HepG2 (cell line): Measurements from ENCODE around the gene ANO3. TPM values are rescaled to one million over a fixed set of nuclear protein-coding genes. Genes with fewer than 3 reads are reported as not detected.
"Not testable (repeated sequence)": the region's sequence is repeated elsewhere in the genome, so short reads cannot be mapped to it uniquely, and the experiment has no call there.

Source experiments
- ATAC-seq: fragments of 200-7000 bp; cut with Tn5 transposase; 3 replicates; pipeline ENCODE4 v1.9.1; 2020; ENCODE audit warnings: mild to moderate bottlenecking, moderate library complexity
- BruUV-seq: library from RNA; stranded (reverse); fragments of 400-500 nt; replicated peaks from 2 replicates; lab custom pipeline; 2021; lab: Mats Ljungman, UMichigan
- CTCF ChIA-PET: fragments of 300-600 bp; formaldehyde crosslinking; extraction: SDS; loops from one replicate; lab custom pipeline; 2021; ENCODE audit warnings: low total read pairs, inconsistent platforms, low intra/inter-chr PET ratio; lab: Yijun Ruan, JAX
- POLR2A ChIA-PET: fragments of 350-600 bp; sonication (Branson Sonifier 250); formaldehyde crosslinking; loops from one replicate; lab custom pipeline; 2020; ENCODE audit warnings: antibody characterized with exemption, inconsistent platforms; lab: Yijun Ruan, JAX
- DNase-seq: peaks from one replicate; pipeline ENCODE4 v3.0.0-alpha.2; 2015; ENCODE audit warnings: low spot score
- FAIRE-seq: peaks from 3 replicates; lab custom pipeline; 2011; peaks lifted over from hg19 to GRCh38; lab: Jason Lieb, UNC
- H2AFZ ChIP-seq: one replicate; pipeline ENCODE4 v1.6.1; 2011; ENCODE audit warnings: low read length, inconsistent platforms
- H3K27ac ChIP-seq: fragments of 300-600 bp; 3 replicates; pipeline ENCODE4 v1.8.0; 2011; ENCODE audit warnings: mixed run types, mild to moderate bottlenecking, mixed read lengths, low read length, inconsistent platforms; ENCODE audit not compliant: insufficient read depth; ENCODE audit errors: extremely low read length
- H3K27me3 ChIP-seq, 2 experiments: fragments of 200-600 bp in 1 of 2; 2 replicates in 1 of 2; 3 replicates in 1 of 2; pipeline versions ENCODE4 v1.6.0 to v1.8.0; 2011; ENCODE audit warnings: low read length in 2 of 2, mild to moderate bottlenecking in 2 of 2, moderate library complexity in 2 of 2, inconsistent platforms in 1 of 2; ENCODE audit not compliant: insufficient read depth in 2 of 2, control insufficient read depth in 1 of 2
- H3K36me3 ChIP-seq, 2 experiments: fragments of 200-600 bp in 1 of 2; replicated peaks in 1 of 2; 2 replicates in 1 of 2; 3 replicates in 1 of 2; pipeline versions ENCODE4 v1.5.1 to v1.8.0; 2011; ENCODE audit warnings: low read length in 2 of 2, inconsistent platforms in 1 of 2; ENCODE audit not compliant: insufficient read depth in 2 of 2, control insufficient read depth in 1 of 2
- H3K4me1 ChIP-seq: 2 replicates; pipeline ENCODE4 v1.5.1; 2012; ENCODE audit warnings: low read length, inconsistent platforms; ENCODE audit not compliant: insufficient read depth
- H3K4me2 ChIP-seq: 2 replicates; pipeline ENCODE4 v1.6.0; 2011; ENCODE audit warnings: low read depth, low read length, inconsistent platforms
- H3K4me3 ChIP-seq, 3 experiments: fragments of 200-600 bp in 1 of 3; sonication (generic), shearing (Covaris generic) in 1 of 3; replicated peaks in 1 of 3; 2 replicates each; pipeline ENCODE4 v1.5.1; 2011 to 2016; ENCODE audit warnings: low read length in 3 of 3, inconsistent platforms in 2 of 3, low read depth in 2 of 3, mild to moderate bottlenecking in 2 of 3, control low read depth in 1 of 3, mixed read lengths in 1 of 3; ENCODE audit not compliant: insufficient read depth in 1 of 3
- H3K79me2 ChIP-seq: one replicate; pipeline ENCODE4 v1.6.1; 2011; ENCODE audit warnings: low read length, inconsistent platforms; ENCODE audit not compliant: insufficient read depth
- H3K9ac ChIP-seq: 2 replicates; pipeline ENCODE4 v1.6.0; 2011; ENCODE audit warnings: mild to moderate bottlenecking, low read depth, low read length, inconsistent platforms; ENCODE audit not compliant: insufficient read depth
- H3K9me3 ChIP-seq: 2 replicates; pipeline ENCODE4 v1.5.1; 2012; ENCODE audit warnings: mild to moderate bottlenecking, low read length
- H4K20me1 ChIP-seq: 2 replicates; pipeline ENCODE4 v1.6.0; 2011; ENCODE audit warnings: inconsistent platforms, mild to moderate bottlenecking, low read length, moderate library complexity; ENCODE audit not compliant: insufficient read depth
- CC2D1A ChIP-seq: sonication (generic); formaldehyde crosslinking; IDR thresholded peaks from 2 replicates; pipeline ENCODE4 v1.8.1; 2023; ENCODE audit warnings: mild to moderate bottlenecking, missing genetic modification reagents
- CHCHD3 ChIP-seq: sonication (generic); formaldehyde crosslinking; IDR thresholded peaks from 2 replicates; pipeline ENCODE4 v1.8.0; 2022; ENCODE audit warnings: mild to moderate bottlenecking, missing genetic modification reagents, moderate library complexity
- DDIT3 ChIP-seq: sonication (generic); formaldehyde crosslinking; IDR thresholded peaks from 2 replicates; pipeline ENCODE4 v1.4.0; 2020; ENCODE audit warnings: mild to moderate bottlenecking, missing genetic modification reagents
- GMEB2 ChIP-seq: IDR thresholded peaks from 2 replicates; pipeline ENCODE4 v1.6.1; 2016; ENCODE audit warnings: missing biosample characterization, missing genetic modification reagents, low read depth
- HNF4A ChIP-seq: sonication (generic); formaldehyde crosslinking; IDR thresholded peaks from 2 replicates; pipeline ENCODE4 v1.4.0; 2020; ENCODE audit warnings: missing genetic modification reagents
- HOXA9 ChIP-seq: sonication (generic); formaldehyde crosslinking; IDR thresholded peaks from 2 replicates; pipeline ENCODE4 v1.8.1; 2022; ENCODE audit warnings: missing genetic modification reagents, mild to moderate bottlenecking, moderate library complexity, borderline replicate concordance
- MED8 ChIP-seq: sonication (generic); formaldehyde crosslinking; IDR thresholded peaks from 2 replicates; pipeline ENCODE4 v1.8.1; 2023; ENCODE audit warnings: mild to moderate bottlenecking, missing genetic modification reagents; ENCODE audit not compliant: insufficient replicate concordance
- MLLT10 ChIP-seq: sonication (generic); formaldehyde crosslinking; IDR thresholded peaks from 2 replicates; pipeline ENCODE4 v1.4.0; 2020; ENCODE audit warnings: missing genetic modification reagents
- NFE2L2 ChIP-seq: fragments of 150-350 bp; IDR thresholded peaks from 2 replicates; pipeline ENCODE4 v1.6.1; 2014; ENCODE audit warnings: low read length
- NKX3-1 ChIP-seq: sonication (generic); formaldehyde crosslinking; IDR thresholded peaks from 2 replicates; pipeline ENCODE4 v1.5.0; 2020; ENCODE audit warnings: missing genetic modification reagents
- NR0B2 ChIP-seq: sonication (generic); formaldehyde crosslinking; IDR thresholded peaks from 2 replicates; pipeline ENCODE4 v1.4.0; 2020; ENCODE audit warnings: mild to moderate bottlenecking, missing genetic modification reagents
- PLSCR1 ChIP-seq: sonication (generic); formaldehyde crosslinking; IDR thresholded peaks from 2 replicates; pipeline ENCODE4 v1.5.0; 2020; ENCODE audit warnings: missing genetic modification reagents, mild to moderate bottlenecking, borderline replicate concordance
- SMAD1 ChIP-seq: sonication (generic); formaldehyde crosslinking; IDR thresholded peaks from 2 replicates; pipeline ENCODE4 v1.4.0; 2020; ENCODE audit warnings: missing genetic modification reagents, low read depth, mild to moderate bottlenecking, borderline replicate concordance
- ZNF296 ChIP-seq: sonication (generic); formaldehyde crosslinking; conservative IDR thresholded peaks from 2 replicates; pipeline ENCODE4 v1.5.0; 2020; ENCODE audit warnings: mild to moderate bottlenecking, missing genetic modification reagents
- ZSCAN20 ChIP-seq: sonication (generic); formaldehyde crosslinking; IDR thresholded peaks from 2 replicates; pipeline ENCODE4 v1.4.0; 2020; ENCODE audit warnings: missing genetic modification reagents, mild to moderate bottlenecking, borderline replicate concordance
- WGBS: methylation state at CpG from one replicate; pipeline ENCODE4 v1.1.6; 2017; ENCODE audit warnings: low lambda C conversion rate; 5-methylcytosine and 5-hydroxymethylcytosine counted together
- in situ Hi-C: cut with HindIII; loops from 2 replicates; pipeline ENCODE4 v1.10.0; 2017; ENCODE audit warnings: low pct_unique_long_range_greater_than_20kb; ENCODE audit not compliant: extremely low pct_ligation_motif_present
- intact Hi-C: fragments of 100-400 bp; cut with micrococcal nuclease; formaldehyde crosslinking; loops from one replicate; pipeline ENCODE4 v1.10.0; 2022; ENCODE audit not compliant: unreplicated experiment
- polyA plus RNA-seq, 8 experiments: library from polyadenylated mRNA; depleted of rRNA in 3 of 8; stranded (reverse) in 7 of 8; unstranded in 1 of 8; fragments of >200 nt; fragmentation: Illumina TruSeq in 4 of 8; extraction: Trizol in 4 of 8; gene quantifications; 2 replicates each; pipeline versions ENCODE4 v1.2.1 to v1.2.3, GENCODE V29; 2011 to 2016; ENCODE audit warnings: low read depth in 4 of 8, missing spikeins in 1 of 8, mixed read lengths in 1 of 8; ENCODE audit not compliant: insufficient read depth in 1 of 8
- total RNA-seq, 5 experiments: library from RNA; depleted of rRNA; stranded (reverse); fragments of >200 nt; fragmentation: Illumina TruSeq; extraction: Trizol; gene quantifications; 2 replicates each; pipeline ENCODE4 v1.2.3, GENCODE V29; 2016; ENCODE audit warnings: low read depth in 1 of 5

Gene ANO3
- total and polyA plus RNA-seq, 2 of the 13 experiments (the other 11 are each of a cell fraction or from before 2014, with no cell fraction given), result 0.17 to 0.44 TPM

GRCh38 chr11:26593691-26594090, 261.8 kb downstream of the ANO3 start:
- Histone ChIP-seq H3K4me1 (peaks cover 5% of the 10 kb centered on the region; the same call in 1 of the 2 replicates), H4K20me1 (no peaks in the 10 kb centered on the region), H3K79me2 (no peaks in the 10 kb centered on the region), H3K4me3 (no peak overlapping the region), H3K9ac (no peak overlapping the region), H3K4me2 (no peak overlapping the region)
- ChIA-PET CTCF (no interaction called here), POLR2A (no interaction called here)
- no peak for ATAC-seq
- DNase-seq, result no peak
- in situ Hi-C loops, result no loop called here
- WGBS, result 82% methylated on average over 11 of the region's 11 CpGs
- no peak for FAIRE-seq
- TF ChIP-seq GMEB2 (CRISPR knock-in tag) (no peak), ZNF296 (CRISPR knock-in tag) (no peak), DDIT3 (no peak), NFE2L2 (no peak), MED8 (CRISPR knock-in tag) (no peak), CHCHD3 (no peak), MLLT10 (CRISPR knock-in tag) (no peak), PLSCR1 (CRISPR knock-in tag) (no peak), HNF4A (CRISPR knock-in tag) (no peak), ZSCAN20 (no peak), HOXA9 (CRISPR knock-in tag) (no peak), NKX3-1 (no peak), CC2D1A (no peak), NR0B2 (CRISPR knock-in tag) (no peak), SMAD1 (no peak)
- TF ChIP-seq, all 625 proteins: peak for 0
- Histone ChIP-seq H2AFZ (no peak overlapping the region), H3K9me3 (no peaks in the 10 kb centered on the region), H3K27ac (no peak overlapping the region), H3K36me3 (no peaks in the 10 kb centered on the region), H3K27me3 (no peaks in the 10 kb centered on the region; a peak in 1 of 5 replicates)
- BruUV-seq, result no TSS peak
- intact Hi-C loops, result no loop called here

GRCh38 chr11:26595207-26595865, 263.4 kb downstream of the ANO3 start:
- FAIRE-seq, H3K27me3 ChIP-seq, H3K36me3 ChIP-seq, BruUV-seq, H3K79me2 ChIP-seq, H3K27ac ChIP-seq, H3K9me3 ChIP-seq, H3K9ac ChIP-seq, DNase-seq, ATAC-seq, CTCF ChIA-PET, H3K4me2 ChIP-seq, H3K4me1 ChIP-seq, H3K4me3 ChIP-seq, POLR2A ChIA-PET, in situ Hi-C loops, H4K20me1 ChIP-seq, H2AFZ ChIP-seq, intact Hi-C loops: not testable (repeated sequence)
- 47% methylated on average over 7 of the region's 7 CpGs for WGBS
